HTR-8/SVneo (cell line): ENCODE data around the gene ANAPC15.

ENCODE experiments used
- DNase-seq: peaks from one replicate; pipeline ENCODE4 v3.0.0; 2011; ENCODE audit warnings: low spot score, mixed read lengths; ENCODE audit not compliant: insufficient read length
- FAIRE-seq: peaks from 2 replicates; lab custom pipeline; 2011; peaks lifted over from hg19 to GRCh38; lab: Jason Lieb, UNC

Gene ANAPC15

GRCh38 chr11:72129381-72129780 is 16.9 kb upstream of the ANAPC15 start:
- DNase-seq = no peak
- peak; percentile 4 for FAIRE-seq

GRCh38 chr11:72127923-72128322 is 15.4 kb upstream of the ANAPC15 start:
- no peak for DNase-seq
- no peak for FAIRE-seq

GRCh38 chr11:72125956-72126355 is 13.5 kb upstream of the ANAPC15 start:
- FAIRE-seq = no peak
- DNase-seq = no peak

- FAIRE-seq = no peak
- no peak for DNase-seq
Measured at GRCh38 chr11:72124046-72124445, 11.6 kb upstream of the ANAPC15 start.

GRCh38 chr11:72123117-72123653 is 10.7 kb upstream of the ANAPC15 start:
- DNase-seq (no peak), FAIRE-seq (no peak)

GRCh38 chr11:72122607-72123006 is 10.1 kb upstream of the ANAPC15 start:
- FAIRE-seq (no peak), DNase-seq (no peak)

- DNase-seq = no peak
- no peak for FAIRE-seq
Measured at GRCh38 chr11:72120930-72121329, 8.4 kb upstream of the ANAPC15 start.

GRCh38 chr11:72119198-72119597 is 6.7 kb upstream of the ANAPC15 start:
- FAIRE-seq = no peak
- no peak for DNase-seq

GRCh38 chr11:72116019-72116755 is 3.7 kb upstream of the ANAPC15 start:
- DNase-seq (no peak), FAIRE-seq (no peak)

- FAIRE-seq (no peak), DNase-seq (no peak)
Measured at GRCh38 chr11:72114570-72114969, 2.1 kb upstream of the ANAPC15 start.

- DNase-seq = no peak
- no peak for FAIRE-seq
Measured at GRCh38 chr11:72112978-72113808, 698 bp upstream of the ANAPC15 start.

GRCh38 chr11:72111300-72112142 is 974 bp downstream of the ANAPC15 start:
- DNase-seq (no peak), FAIRE-seq (no peak)

GRCh38 chr11:72105888-72106287 is 6.6 kb downstream of the ANAPC15 start, which contains the start of gene TOMT:
Gene TOMT (plus strand): TSS chr11:72105924. CDS start chr11:72105952, 28 bp downstream.
- DNase-seq (no peak), FAIRE-seq (no peak)

GRCh38 chr11:72103754-72104167 is 8.7 kb downstream of the ANAPC15 start:
- no peak for DNase-seq
- FAIRE-seq = no peak

- DNase-seq (peak; percentile 97), FAIRE-seq (peak; percentile 99)
Measured at GRCh38 chr11:72102946-72103753, 9.3 kb downstream of the ANAPC15 start, which contains the start of gene LAMTOR1. Gene LAMTOR1 (minus strand): TSS chr11:72103297. CDS start chr11:72103224, 73 bp downstream.

GRCh38 chr11:72102631-72102945 is 9.9 kb downstream of the ANAPC15 start:
- no peak for DNase-seq
- FAIRE-seq = no peak

GRCh38 chr11:72102162-72102561 is 10.3 kb downstream of the ANAPC15 start:
- FAIRE-seq (no peak), DNase-seq (no peak)

- DNase-seq (no peak), FAIRE-seq (no peak)
Measured at GRCh38 chr11:72100462-72100861, 12.0 kb downstream of the ANAPC15 start.

- FAIRE-seq (no peak), DNase-seq (no peak)
Measured at GRCh38 chr11:72100009-72100408, 12.5 kb downstream of the ANAPC15 start.
